MCF 10A (cell line): ENCODE results near the gene DACH1. TPM values are rescaled to one million over a fixed set of nuclear protein-coding genes. Genes with fewer than 3 reads are reported as not detected.

ENCODE experiments used
- BruUV-seq: library from RNA; stranded (reverse); fragments of 400-500 nt; replicated peaks from 2 replicates; lab custom pipeline; 2021; lab: Mats Ljungman, UMichigan
- CTCF ChIA-PET: fragments of 300-600 bp; sonication (Branson Sonifier 250); formaldehyde crosslinking; extraction: SDS; loops from one replicate; lab custom pipeline; 2021; ENCODE audit warnings: antibody characterized with exemption, inconsistent platforms; lab: Yijun Ruan, JAX
- POLR2A ChIA-PET: fragments of 300-600, 350-650 bp; sonication (Branson Sonifier 250); formaldehyde crosslinking; extraction: SDS; loops from one replicate; lab custom pipeline; 2020; ENCODE audit warnings: antibody characterized with exemption, inconsistent platforms; lab: Yijun Ruan, JAX
- DNase-seq: peaks from one replicate; pipeline ENCODE4 v3.0.0-alpha.2; 2018; ENCODE audit not compliant: unreplicated experiment
- H3K27ac Mint-ChIP-seq: one replicate; pipeline ENCODE4 v1.8.0; 2022; ENCODE audit warnings: mild to moderate bottlenecking, low read depth, mixed read lengths; ENCODE audit not compliant: unreplicated experiment
- H3K27me3 Mint-ChIP-seq: one replicate; pipeline ENCODE4 v1.8.0; 2022; ENCODE audit warnings: mixed read lengths; ENCODE audit not compliant: insufficient read depth, unreplicated experiment
- H3K36me3 Mint-ChIP-seq: one replicate; pipeline ENCODE4 v1.8.0; 2022; ENCODE audit warnings: mild to moderate bottlenecking, moderate library complexity, mixed read lengths; ENCODE audit not compliant: insufficient read depth, unreplicated experiment
- H3K4me1 Mint-ChIP-seq: one replicate; pipeline ENCODE4 v1.8.0; 2022; ENCODE audit warnings: mixed read lengths; ENCODE audit not compliant: insufficient read depth, unreplicated experiment
- H3K4me3 Mint-ChIP-seq: one replicate; pipeline ENCODE4 v1.8.0; 2022; ENCODE audit warnings: mild to moderate bottlenecking, moderate library complexity, mixed read lengths; ENCODE audit not compliant: unreplicated experiment
- H3K9me3 Mint-ChIP-seq: one replicate; pipeline ENCODE4 v1.8.0; 2022; ENCODE audit warnings: mixed read lengths; ENCODE audit not compliant: unreplicated experiment
- intact Hi-C: fragments of 100-400 bp; cut with micrococcal nuclease; formaldehyde crosslinking; loops from 2 replicates; pipeline ENCODE4 v1.14.1; 2022
- total RNA-seq: library from RNA; stranded (reverse); gene quantifications from 2 replicates; pipeline ENCODE4 v1.2.3, GENCODE V29; 2022
- TF ChIP-seq, protein P1 (sequence below): fragments of 200-600 bp; IDR thresholded peaks from one replicate; pipeline ENCODE4 v1.8.0; 2022; ENCODE audit warnings: antibody characterized with exemption, mild to moderate bottlenecking; ENCODE audit not compliant: unreplicated experiment

The DACH1 gene
- total RNA-seq, 1 experiment from 2014 or later: not detected

DNA sequence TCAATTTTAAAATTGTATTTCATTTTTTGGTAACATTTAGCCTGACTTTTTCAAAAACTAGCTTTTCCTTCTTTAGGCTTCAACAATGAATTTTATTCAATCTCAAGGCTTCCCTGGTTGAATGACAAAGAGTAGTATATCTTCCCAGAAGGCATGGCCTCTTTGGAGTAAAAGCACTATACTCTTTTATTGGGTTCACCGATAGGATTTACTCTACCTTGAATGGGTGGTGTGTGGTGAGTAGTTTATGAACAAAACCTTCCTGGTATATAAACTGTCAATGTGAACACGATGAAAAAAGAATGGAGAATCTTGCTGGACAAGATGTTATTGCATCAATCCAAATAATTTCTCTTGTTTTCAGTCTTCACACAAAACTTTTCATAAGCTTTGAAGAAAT lies 167.7 kb downstream of the DACH1 start:
- DNase-seq: no peak
- no peak overlapping the region for H3K27ac Mint-ChIP-seq
- H3K9me3 Mint-ChIP-seq: no peaks in the 10 kb centered on the region
- BruUV-seq: no TSS peak
- peaks cover 56% of the 10 kb centered on the region for H3K27me3 Mint-ChIP-seq
- TF ChIP-seq, protein P1, sequence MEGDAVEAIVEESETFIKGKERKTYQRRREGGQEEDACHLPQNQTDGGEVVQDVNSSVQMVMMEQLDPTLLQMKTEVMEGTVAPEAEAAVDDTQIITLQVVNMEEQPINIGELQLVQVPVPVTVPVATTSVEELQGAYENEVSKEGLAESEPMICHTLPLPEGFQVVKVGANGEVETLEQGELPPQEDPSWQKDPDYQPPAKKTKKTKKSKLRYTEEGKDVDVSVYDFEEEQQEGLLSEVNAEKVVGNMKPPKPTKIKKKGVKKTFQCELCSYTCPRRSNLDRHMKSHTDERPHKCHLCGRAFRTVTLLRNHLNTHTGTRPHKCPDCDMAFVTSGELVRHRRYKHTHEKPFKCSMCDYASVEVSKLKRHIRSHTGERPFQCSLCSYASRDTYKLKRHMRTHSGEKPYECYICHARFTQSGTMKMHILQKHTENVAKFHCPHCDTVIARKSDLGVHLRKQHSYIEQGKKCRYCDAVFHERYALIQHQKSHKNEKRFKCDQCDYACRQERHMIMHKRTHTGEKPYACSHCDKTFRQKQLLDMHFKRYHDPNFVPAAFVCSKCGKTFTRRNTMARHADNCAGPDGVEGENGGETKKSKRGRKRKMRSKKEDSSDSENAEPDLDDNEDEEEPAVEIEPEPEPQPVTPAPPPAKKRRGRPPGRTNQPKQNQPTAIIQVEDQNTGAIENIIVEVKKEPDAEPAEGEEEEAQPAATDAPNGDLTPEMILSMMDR: no peak
- H3K4me3 Mint-ChIP-seq: no peak overlapping the region
- ChIA-PET CTCF (no interaction called here), POLR2A (no interaction called here)
- intact Hi-C loops: no loop called here
- no peaks in the 10 kb centered on the region for H3K36me3 Mint-ChIP-seq
- H3K4me1 Mint-ChIP-seq: no peaks in the 10 kb centered on the region

DNA sequence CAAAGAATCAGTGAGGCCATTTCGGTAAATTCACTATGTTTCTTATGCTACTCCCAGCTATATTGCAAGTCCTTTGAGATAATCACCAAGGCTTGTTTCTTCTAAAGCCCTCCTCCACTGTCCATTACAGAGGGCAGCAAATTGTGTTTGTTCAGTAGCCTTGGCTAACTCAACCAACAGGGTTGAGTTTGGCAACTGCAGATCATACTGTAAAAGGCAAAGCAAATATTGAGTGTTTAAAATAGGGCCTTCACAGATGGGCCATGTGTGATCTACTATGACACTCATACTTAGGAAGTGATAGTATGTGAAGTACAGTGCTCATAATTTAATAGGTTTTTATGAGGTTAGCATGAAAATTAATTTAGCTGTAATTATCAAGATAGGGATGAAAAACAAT lies 171.3 kb downstream of the DACH1 start:
- H3K9me3 Mint-ChIP-seq: no peaks in the 10 kb centered on the region
- no peak for DNase-seq
- no peaks in the 10 kb centered on the region for H3K4me1 Mint-ChIP-seq
- H3K27ac Mint-ChIP-seq: no peak overlapping the region
- TF ChIP-seq, protein P1: no peak
- no peak overlapping the region for H3K4me3 Mint-ChIP-seq
- peaks cover 26% of the 10 kb centered on the region for H3K27me3 Mint-ChIP-seq
- POLR2A ChIA-PET: no interaction called here
- intact Hi-C loops: no loop called here
- no TSS peak for BruUV-seq
- no peaks in the 10 kb centered on the region for H3K36me3 Mint-ChIP-seq
- CTCF ChIA-PET: no interaction called here

DNA sequence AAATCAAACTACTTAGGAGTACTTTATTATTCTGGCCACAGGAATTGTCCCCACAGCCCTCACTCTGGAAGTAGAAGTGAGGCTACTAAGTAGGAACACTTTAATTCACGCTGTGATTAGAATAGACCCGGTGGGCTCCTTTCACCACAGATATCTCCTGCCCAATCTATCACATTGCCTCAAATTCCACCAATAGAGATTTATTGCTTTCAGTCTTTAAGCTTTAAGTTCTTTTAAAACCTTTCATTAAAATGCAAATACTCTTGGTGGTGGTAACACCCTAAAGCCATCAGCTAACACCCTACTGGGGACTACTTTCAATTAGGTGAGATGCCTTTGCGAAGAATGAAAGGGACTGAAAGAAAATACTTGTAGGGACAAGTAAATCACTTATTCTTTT lies 181.9 kb downstream of the DACH1 start:
- Mint-ChIP-seq H3K27ac (no peak overlapping the region), H3K27me3 (peaks cover 52% of the 10 kb centered on the region), H3K9me3 (no peaks in the 10 kb centered on the region), H3K4me3 (no peak overlapping the region), H3K4me1 (no peaks in the 10 kb centered on the region), H3K36me3 (no peaks in the 10 kb centered on the region)
- DNase-seq: no peak
- intact Hi-C loops: no loop called here
- TF ChIP-seq, protein P1: no peak
- ChIA-PET CTCF (interaction anchor here (0.6 kb wide), 2 partner anchors 30 to 1848 kb away, joined by 3 read pairs; no protein-coding TSS in a partner anchor), POLR2A (no interaction called here)
- BruUV-seq: no TSS peak

DNA sequence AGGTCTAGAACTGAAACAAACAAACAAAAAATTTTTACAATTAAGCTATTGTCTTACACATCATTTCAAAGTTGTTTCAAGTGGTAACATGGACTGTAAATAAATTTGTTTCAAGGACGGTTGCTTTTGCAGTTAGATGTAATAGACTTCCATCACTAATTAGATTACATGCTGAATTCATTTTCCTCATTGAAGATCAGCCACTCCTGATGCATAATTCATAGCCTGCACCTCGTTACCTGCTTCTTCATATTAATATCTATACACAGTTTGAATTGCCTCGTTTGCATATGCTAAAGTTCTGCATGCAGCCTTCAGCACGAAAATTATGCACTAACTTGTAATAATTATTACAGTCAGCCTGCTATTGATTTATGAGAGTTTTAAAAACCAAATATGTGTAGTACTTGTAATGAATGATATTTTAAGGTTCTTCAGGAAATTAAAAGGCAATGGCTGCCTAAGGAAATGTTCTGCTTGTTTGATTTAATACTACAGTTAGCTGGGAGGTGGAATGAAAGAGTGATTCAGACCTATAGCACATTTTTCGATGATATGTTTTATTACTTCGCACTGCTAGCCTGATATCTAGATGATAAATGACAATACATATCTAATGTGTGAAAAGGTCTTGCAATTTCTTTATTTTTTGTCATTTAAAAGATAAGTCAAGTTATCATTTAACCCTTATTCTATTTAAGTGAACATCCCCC lies 184.9 kb downstream of the DACH1 start:
- H3K4me1 Mint-ChIP-seq: no peaks in the 10 kb centered on the region
- ChIA-PET POLR2A (no interaction called here), CTCF (interaction anchor here (0.6 to 0.8 kb wide), 2 partner anchors 13 to 302 kb away, joined by 3 read pairs; no protein-coding TSS in a partner anchor)
- intact Hi-C loops: no loop called here
- no peak for DNase-seq
- no peak overlapping the region for H3K4me3 Mint-ChIP-seq
- TF ChIP-seq, protein P1: no peak
- no peaks in the 10 kb centered on the region for H3K36me3 Mint-ChIP-seq
- BruUV-seq: no TSS peak
- H3K9me3 Mint-ChIP-seq: no peaks in the 10 kb centered on the region
- no peak overlapping the region for H3K27ac Mint-ChIP-seq
- H3K27me3 Mint-ChIP-seq: peaks cover 57% of the 10 kb centered on the region
